ENCODE data around the gene C2CD2. TPM values are rescaled to one million over a fixed set of nuclear protein-coding genes. Genes with fewer than 3 reads are reported as not detected.

Gene C2CD2
- total and polyA plus RNA-seq, 2 donors (not counting 1 experiment from before 2014, with no cell fraction given), result 6.8 to 11.9 TPM

- Histone ChIP-seq H3K27ac (ENCODE audit: low read length in 2 of 2) (no peak overlapping the region), H3K9ac (ENCODE audit: low read length) (peak overlapping the region; percentile 49), H3K4me1 (ENCODE audit: control insufficient read depth in 2 of 2, insufficient read depth in 2 of 2, low read length in 2 of 2) (peaks cover 17 to 19% of the 10 kb centered on the region in 2 donors), H3K36me3 (replicated peaks in 1 of 2; ENCODE audit: control extremely low read depth in 1 of 2, control insufficient read depth in 1 of 2, extremely low read depth in 1 of 2, insufficient read depth in 2 of 2, low read length in 1 of 2) (no peaks in the 10 kb centered on the region), H3K27me3 (replicated peaks in 1 of 4; ENCODE audit: control extremely low read depth in 1 of 4, control insufficient read depth in 3 of 4, insufficient read depth in 4 of 4, low read length in 3 of 4) (peaks cover 0 to 38% (median 7%) of the 10 kb centered on the region in 4 experiments), H4K20me1 (ENCODE audit: control insufficient read depth, insufficient read depth, low read length, poor library complexity, severe bottlenecking) (no peaks in the 10 kb centered on the region), H3K4me3 (ENCODE audit: control extremely low read depth in 1 of 5, extremely low read depth in 1 of 5, insufficient read depth in 1 of 5, low read depth in 2 of 5, low read length in 4 of 5) (no peak overlapping the region), H3K9me3 (ENCODE audit: control extremely low read depth in 1 of 3, control insufficient read depth in 2 of 3, insufficient read depth in 1 of 3, low read length in 2 of 3) (peaks cover 0 to 6% (median 0%) of the 10 kb centered on the region in 3 donors), H3K79me2 (ENCODE audit: control insufficient read depth, insufficient read depth, low read length) (no peaks in the 10 kb centered on the region), H2AFZ (ENCODE audit: insufficient read depth, low read depth, low read length, poor library complexity, severe bottlenecking) (peak overlapping the region; percentile 59), H3K4me2 (replicated peaks; ENCODE audit: low read depth, low read length, poor library complexity, severe bottlenecking) (peak overlapping the region; percentile 88)
- ChIA-PET POLR2A (no interaction called here), CTCF (interaction anchor here (0.9 to 1.0 kb wide), 2 partner anchors 153 to 162 kb away, joined by 3 to 4 read pairs; no protein-coding TSS in a partner anchor)
- H3K9me3 Mint-ChIP-seq (ENCODE audit: insufficient read depth), result no peaks in the 10 kb centered on the region
- TF ChIP-seq EZH2 (IDR thresholded peaks at IDR 0.05; ENCODE audit: borderline replicate concordance, insufficient read depth, low read depth, low read length, poor library complexity, severe bottlenecking), result no peak
- no peak for TF ChIP-seq CTCF (IDR thresholded peaks at IDR 0.05)
- H3K4me1 Mint-ChIP-seq, result peaks cover 16% of the 10 kb centered on the region
- no peak for DNase-seq
- H3K27me3 Mint-ChIP-seq, result peaks cover 33% of the 10 kb centered on the region
- H3K27ac Mint-ChIP-seq, result peak overlapping the region; percentile 16
- ATAC-seq (ENCODE audit: low read depth), result no peak
- peak overlapping the region; percentile 68 for H3K4me3 Mint-ChIP-seq
- intact Hi-C loops (cut with micrococcal nuclease), result no loop called here
- WGBS (ENCODE audit: insufficient coverage), result 97% methylated on average over 17 of the region's 20 CpGs
Observed at GRCh38 chr21:41954654-41955499, 1.1 kb upstream of the C2CD2 start.
